A549 (cell line): ENCODE measurements around the gene HLA-A.

ENCODE experiments used
- CEBPB ChIP-seq, 2 experiments: fragments of >200 bp in 1 of 2; sonication (Bioruptor Twin) in 1 of 2; formaldehyde crosslinking in 1 of 2; IDR thresholded peaks; 2 replicates each; pipeline ENCODE4 v1.6.1; 2012 to 2016
- CHD4 ChIP-seq: fragments of 200-600 bp; sonication (generic); IDR thresholded peaks from 2 replicates; pipeline ENCODE4 v1.6.1; 2016; ENCODE audit warnings: antibody characterized with exemption, mild to moderate bottlenecking, borderline replicate concordance
- CTCF ChIP-seq: fragments of >200 bp; sonication (Bioruptor Twin); formaldehyde crosslinking; IDR thresholded peaks from 3 replicates; pipeline ENCODE4 v1.5.1; 2016
- EHMT2 ChIP-seq: fragments of 200-600 bp; sonication (generic); IDR thresholded peaks from 2 replicates; pipeline ENCODE4 v1.6.1; 2016; ENCODE audit warnings: antibody characterized with exemption, low read depth, mild to moderate bottlenecking, moderate library complexity
- JUN ChIP-seq, 2 experiments: fragments of >200 bp; sonication (Bioruptor Twin); formaldehyde crosslinking; IDR thresholded peaks; 2 replicates in 1 of 2; 3 replicates in 1 of 2; pipeline ENCODE4 v1.6.1; 2016 to 2017
- MAX ChIP-seq: IDR thresholded peaks from 2 replicates; pipeline ENCODE4 v1.6.1; 2012
- POLR2A ChIP-seq: IDR thresholded peaks from 2 replicates; pipeline ENCODE4 v1.6.1; 2012; ENCODE audit warnings: mild to moderate bottlenecking, low read length
- RAD21 ChIP-seq, 2 experiments: fragments of >200 bp in 1 of 2; sonication (Bioruptor Twin) in 1 of 2; formaldehyde crosslinking in 1 of 2; IDR thresholded peaks in 1 of 2; conservative IDR thresholded peaks in 1 of 2; 2 replicates in 1 of 2; 3 replicates in 1 of 2; pipeline ENCODE4 v1.6.1; 2012 to 2018; ENCODE audit warnings: inconsistent platforms in 1 of 2
- RARB ChIP-seq: fragments of 250-450 bp; sonication (Bioruptor Pico); IDR thresholded peaks from 2 replicates; pipeline ENCODE4 v1.8.0; 2021; ENCODE audit warnings: mild to moderate bottlenecking, moderate library complexity
- RNF2 ChIP-seq: fragments of 200-600 bp; sonication (generic); IDR thresholded peaks from 2 replicates; pipeline ENCODE4 v1.6.1; 2016; ENCODE audit warnings: low read depth, mild to moderate bottlenecking, antibody characterized with exemption, moderate library complexity, borderline replicate concordance
- TF ChIP-seq, protein P1 (sequence below): fragments of 200-600 bp; sonication (generic); IDR thresholded peaks from 2 replicates; pipeline ENCODE4 v1.6.1; 2016; ENCODE audit warnings: antibody characterized with exemption, mild to moderate bottlenecking, moderate library complexity
- TF ChIP-seq, protein P2 (sequence below): fragments of >200 bp; sonication (Bioruptor Twin); formaldehyde crosslinking; IDR thresholded peaks from 3 replicates; pipeline ENCODE4 v1.6.1; 2016
- TF ChIP-seq, protein P3 (sequence below): fragments of 450-650 bp; IDR thresholded peaks from 2 replicates; pipeline ENCODE4 v1.6.1; 2014; ENCODE audit warnings: antibody characterized with exemption

DNA sequence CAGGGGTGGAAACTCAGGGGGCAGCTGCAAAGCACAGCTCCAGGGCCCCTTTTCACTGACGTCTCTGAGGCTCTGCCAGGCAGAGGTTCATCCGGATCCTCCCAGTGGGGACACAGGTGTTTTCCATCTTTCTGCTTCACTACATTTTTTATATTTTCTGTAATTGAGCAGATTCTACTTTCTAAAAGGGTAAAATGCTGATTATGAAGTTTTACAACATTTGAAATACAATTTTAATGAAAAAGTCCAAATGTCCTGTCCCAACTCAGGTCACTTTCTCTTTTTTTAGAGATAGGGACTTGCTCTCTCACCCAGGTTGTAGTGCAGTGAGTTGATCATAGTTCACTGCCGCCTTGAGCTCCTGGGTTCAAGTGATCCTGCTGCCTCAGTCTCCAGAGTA lies 41.9 kb downstream of the HLA-A start:
- no peak for TF ChIP-seq CTCF
- no peak for TF ChIP-seq RNF2
- TF ChIP-seq MAX = no peak
- no peak for TF ChIP-seq POLR2A
- no peak for TF ChIP-seq JUN (IDR thresholded peaks at IDR 0.05)
- TF ChIP-seq, protein P1, sequence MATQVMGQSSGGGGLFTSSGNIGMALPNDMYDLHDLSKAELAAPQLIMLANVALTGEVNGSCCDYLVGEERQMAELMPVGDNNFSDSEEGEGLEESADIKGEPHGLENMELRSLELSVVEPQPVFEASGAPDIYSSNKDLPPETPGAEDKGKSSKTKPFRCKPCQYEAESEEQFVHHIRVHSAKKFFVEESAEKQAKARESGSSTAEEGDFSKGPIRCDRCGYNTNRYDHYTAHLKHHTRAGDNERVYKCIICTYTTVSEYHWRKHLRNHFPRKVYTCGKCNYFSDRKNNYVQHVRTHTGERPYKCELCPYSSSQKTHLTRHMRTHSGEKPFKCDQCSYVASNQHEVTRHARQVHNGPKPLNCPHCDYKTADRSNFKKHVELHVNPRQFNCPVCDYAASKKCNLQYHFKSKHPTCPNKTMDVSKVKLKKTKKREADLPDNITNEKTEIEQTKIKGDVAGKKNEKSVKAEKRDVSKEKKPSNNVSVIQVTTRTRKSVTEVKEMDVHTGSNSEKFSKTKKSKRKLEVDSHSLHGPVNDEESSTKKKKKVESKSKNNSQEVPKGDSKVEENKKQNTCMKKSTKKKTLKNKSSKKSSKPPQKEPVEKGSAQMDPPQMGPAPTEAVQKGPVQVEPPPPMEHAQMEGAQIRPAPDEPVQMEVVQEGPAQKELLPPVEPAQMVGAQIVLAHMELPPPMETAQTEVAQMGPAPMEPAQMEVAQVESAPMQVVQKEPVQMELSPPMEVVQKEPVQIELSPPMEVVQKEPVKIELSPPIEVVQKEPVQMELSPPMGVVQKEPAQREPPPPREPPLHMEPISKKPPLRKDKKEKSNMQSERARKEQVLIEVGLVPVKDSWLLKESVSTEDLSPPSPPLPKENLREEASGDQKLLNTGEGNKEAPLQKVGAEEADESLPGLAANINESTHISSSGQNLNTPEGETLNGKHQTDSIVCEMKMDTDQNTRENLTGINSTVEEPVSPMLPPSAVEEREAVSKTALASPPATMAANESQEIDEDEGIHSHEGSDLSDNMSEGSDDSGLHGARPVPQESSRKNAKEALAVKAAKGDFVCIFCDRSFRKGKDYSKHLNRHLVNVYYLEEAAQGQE = no peak
- TF ChIP-seq, protein P2, sequence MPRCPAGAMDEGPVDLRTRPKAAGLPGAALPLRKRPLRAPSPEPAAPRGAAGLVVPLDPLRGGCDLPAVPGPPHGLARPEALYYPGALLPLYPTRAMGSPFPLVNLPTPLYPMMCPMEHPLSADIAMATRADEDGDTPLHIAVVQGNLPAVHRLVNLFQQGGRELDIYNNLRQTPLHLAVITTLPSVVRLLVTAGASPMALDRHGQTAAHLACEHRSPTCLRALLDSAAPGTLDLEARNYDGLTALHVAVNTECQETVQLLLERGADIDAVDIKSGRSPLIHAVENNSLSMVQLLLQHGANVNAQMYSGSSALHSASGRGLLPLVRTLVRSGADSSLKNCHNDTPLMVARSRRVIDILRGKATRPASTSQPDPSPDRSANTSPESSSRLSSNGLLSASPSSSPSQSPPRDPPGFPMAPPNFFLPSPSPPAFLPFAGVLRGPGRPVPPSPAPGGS = no peak
- no peak for TF ChIP-seq EHMT2
- TF ChIP-seq CHD4 = no peak
- TF ChIP-seq CEBPB (IDR thresholded peaks at IDR 0.05) = no peak
- TF ChIP-seq RAD21 (conservative IDR thresholded peaks at IDR 0.05 in 1 of 2, IDR thresholded peaks at IDR 0.05 in 1 of 2) = no peak
- TF ChIP-seq RARB = no peak
- TF ChIP-seq, protein P3, sequence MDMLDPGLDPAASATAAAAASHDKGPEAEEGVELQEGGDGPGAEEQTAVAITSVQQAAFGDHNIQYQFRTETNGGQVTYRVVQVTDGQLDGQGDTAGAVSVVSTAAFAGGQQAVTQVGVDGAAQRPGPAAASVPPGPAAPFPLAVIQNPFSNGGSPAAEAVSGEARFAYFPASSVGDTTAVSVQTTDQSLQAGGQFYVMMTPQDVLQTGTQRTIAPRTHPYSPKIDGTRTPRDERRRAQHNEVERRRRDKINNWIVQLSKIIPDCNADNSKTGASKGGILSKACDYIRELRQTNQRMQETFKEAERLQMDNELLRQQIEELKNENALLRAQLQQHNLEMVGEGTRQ = no peak
